GM21526 (cell line): Measurements from ENCODE around the gene CYP1A2.
"Not testable (repeated sequence)": the region's sequence is repeated elsewhere in the genome, so short reads cannot be mapped to it uniquely, and the experiment has no call there.

ENCODE experiments used
- ATAC-seq: cut with Tn5 transposase; IDR thresholded peaks from one replicate; pipeline ENCODE4 v1.9.1; 2021; ENCODE audit warnings: moderate library complexity; ENCODE audit not compliant: unreplicated experiment, low FRiP score

CYP1A2 gene

DNA sequence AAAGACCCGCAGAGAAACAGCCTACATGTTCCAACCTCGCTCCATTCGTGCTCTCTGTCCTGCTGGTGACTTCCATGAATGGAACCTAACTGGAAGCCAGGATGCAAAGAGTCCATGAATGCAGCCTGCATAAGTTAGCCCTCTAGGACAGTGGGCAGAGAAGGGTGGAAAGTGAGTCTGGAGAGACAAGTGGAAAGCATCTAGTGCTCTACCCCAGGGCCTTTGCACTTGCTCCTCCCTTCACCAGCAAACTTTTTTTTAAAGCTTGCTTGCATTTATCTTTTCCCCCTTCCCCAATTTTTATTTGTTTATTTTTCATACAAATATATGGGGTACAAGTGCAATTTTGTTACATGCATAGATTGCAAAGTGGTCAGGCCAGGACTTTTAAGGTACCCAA is 15.4 kb upstream of the CYP1A2 start:
- ATAC-seq = no peak

DNA sequence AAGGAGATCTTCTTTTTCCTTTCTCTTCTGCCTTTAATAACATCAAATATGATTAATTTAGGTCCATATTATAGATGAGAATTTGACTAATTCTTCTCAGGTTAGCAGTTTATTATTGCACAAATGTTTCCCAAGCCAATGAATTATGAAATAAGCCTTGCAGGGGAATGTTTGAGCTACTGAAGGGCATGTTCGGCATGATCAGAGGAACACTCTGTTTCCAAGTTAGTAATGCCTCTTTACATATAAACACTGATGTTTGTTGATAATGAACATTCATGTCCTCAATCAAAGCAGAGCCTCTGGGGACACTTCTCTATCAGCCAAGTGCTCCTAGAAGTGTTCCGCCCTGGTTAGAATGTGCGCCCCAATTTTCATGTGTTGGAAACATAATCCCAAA is 13.3 kb upstream of the CYP1A2 start:
- ATAC-seq = no peak

DNA sequence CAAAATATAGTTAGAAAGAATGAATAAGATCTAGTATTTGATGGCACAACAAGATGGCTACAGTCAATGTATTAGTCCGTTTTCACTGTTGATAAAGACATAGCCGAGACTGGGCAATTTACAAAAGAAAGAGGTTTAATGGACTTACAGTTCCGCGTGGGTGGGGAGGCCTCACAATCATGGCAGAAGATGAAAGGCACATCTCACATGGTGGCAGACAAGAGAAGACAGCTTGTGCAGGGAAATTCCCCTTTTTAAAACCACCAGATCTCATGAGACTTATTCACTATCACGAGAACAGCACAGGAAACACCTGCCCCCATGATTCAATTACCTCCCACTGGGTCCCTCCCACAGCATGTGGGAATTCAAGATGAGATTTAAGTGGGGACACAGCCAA is 10.4 kb upstream of the CYP1A2 start:
- not testable (repeated sequence) for ATAC-seq

DNA sequence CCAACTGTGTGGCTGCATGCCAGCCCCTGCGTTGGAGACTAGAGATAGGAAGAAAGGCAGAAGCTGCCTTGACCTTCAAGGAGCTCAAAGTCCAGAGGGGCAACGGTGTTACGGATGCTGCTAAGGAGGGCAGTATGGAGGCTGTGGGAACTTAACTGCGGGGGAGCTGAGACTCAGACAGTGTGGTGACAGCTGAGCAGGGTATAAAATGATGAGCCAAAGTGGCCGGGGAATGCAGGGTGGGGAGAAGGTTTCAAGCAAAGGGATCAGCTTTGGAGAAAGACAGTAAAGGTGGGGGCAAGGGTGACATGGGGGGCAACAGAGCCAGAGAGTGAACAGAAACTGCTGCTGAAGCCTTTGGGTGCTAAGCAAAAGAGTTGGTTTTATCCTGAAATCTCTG is 6.2 kb upstream of the CYP1A2 start:
- no peak for ATAC-seq

DNA sequence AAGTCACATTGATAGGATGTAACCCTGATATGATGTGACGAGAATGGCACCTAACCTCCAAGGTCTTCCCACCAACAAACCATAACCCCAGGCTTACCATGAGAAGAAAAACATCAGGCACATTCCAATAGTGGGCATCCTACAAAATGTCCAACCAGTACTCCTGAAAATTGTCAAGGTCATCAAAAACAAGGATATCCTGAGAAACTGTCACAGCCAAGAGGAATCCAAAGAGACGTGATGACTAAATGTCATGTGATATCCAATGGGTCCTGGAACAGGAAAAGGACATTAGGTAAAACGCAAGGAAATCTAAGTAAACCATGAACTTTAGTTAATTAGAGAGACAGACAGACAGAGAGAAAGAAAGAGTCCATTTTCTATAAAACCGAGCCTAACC is 2.3 kb upstream of the CYP1A2 start:
- no peak for ATAC-seq

DNA sequence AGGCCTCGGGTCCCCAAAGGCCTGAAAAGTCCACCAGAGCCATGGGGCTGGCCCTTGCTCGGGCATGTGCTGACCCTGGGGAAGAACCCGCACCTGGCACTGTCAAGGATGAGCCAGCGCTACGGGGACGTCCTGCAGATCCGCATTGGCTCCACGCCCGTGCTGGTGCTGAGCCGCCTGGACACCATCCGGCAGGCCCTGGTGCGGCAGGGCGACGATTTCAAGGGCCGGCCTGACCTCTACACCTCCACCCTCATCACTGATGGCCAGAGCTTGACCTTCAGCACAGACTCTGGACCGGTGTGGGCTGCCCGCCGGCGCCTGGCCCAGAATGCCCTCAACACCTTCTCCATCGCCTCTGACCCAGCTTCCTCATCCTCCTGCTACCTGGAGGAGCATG is 1.2 kb downstream of the CYP1A2 start:
- no peak for ATAC-seq

DNA sequence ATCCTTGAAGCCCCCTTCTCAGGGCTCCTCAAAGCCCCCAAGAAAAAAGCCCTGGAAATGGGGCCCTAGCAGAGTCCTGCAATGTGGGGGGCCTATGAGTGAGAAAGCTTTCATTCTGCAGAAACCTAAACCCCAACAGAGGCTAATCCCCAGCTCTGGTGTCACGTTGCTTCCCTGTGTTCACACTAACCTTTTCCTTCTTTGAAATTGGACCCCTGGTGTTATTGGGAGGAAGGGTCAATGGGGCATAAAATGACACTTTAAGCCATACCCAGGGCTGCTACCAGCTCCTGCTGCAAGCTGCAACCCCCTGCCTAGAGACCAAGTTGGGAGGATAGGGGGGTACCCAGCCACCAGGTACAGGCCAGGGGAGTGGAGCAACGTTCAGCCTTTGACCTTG is 2.1 kb downstream of the CYP1A2 start:
- ATAC-seq = no peak

DNA sequence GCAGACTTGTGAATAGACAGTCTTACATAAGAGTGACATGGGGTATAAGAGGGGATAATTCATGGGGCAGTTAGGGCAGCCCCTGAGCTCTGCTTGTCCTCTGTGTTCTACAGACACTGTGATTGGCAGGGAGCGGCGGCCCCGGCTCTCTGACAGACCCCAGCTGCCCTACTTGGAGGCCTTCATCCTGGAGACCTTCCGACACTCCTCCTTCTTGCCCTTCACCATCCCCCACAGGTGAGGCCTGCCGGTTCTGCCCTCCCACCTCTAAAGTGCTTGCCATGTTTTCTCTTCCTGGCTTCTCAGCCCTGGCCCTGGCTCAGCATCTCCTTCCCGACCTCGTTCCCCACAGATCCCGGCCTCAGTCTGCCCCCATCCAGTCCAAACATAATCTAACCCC is 3.4 kb downstream of the CYP1A2 start:
- ATAC-seq = no peak

DNA sequence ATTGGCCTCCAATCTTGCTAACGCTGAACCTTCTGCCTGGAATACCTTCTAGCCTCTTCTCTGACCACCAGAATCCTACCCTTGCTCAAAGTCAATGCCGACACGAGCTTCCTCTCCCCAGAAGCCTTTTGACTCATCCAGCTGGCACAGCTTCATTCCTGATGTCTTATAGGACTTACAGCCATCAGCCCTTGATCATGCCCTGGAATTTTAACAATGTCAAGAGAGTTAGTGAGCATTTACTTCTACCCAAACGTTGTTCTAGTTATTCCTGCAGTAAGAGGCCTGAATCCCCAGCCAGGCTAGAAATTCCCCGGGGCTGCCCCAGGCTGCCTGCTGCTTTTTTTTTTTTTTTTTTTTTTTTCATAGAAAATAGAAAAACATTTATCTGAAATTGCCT is 3.9 kb downstream of the CYP1A2 start:
- ATAC-seq = no peak

DNA sequence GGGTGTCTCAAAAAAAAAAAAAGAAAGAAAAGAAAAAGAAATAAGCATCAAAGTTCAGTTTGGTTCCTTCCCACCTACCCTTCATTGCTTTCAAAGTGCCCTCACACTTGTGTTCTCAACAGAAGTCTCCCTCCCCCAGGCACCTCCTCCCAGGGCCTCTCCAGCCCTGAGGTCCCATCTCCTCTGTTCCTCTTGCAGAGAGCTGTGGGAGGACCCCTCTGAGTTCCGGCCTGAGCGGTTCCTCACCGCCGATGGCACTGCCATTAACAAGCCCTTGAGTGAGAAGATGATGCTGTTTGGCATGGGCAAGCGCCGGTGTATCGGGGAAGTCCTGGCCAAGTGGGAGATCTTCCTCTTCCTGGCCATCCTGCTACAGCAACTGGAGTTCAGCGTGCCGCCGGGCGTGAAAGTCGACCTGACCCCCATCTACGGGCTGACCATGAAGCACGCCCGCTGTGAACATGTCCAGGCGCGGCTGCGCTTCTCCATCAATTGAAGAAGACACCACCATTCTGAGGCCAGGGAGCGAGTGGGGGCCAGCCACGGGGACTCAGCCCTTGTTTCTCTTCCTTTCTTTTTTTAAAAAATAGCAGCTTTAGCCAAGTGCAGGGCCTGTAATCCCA is 6.1 kb downstream of the CYP1A2 start:
- no peak for ATAC-seq

DNA sequence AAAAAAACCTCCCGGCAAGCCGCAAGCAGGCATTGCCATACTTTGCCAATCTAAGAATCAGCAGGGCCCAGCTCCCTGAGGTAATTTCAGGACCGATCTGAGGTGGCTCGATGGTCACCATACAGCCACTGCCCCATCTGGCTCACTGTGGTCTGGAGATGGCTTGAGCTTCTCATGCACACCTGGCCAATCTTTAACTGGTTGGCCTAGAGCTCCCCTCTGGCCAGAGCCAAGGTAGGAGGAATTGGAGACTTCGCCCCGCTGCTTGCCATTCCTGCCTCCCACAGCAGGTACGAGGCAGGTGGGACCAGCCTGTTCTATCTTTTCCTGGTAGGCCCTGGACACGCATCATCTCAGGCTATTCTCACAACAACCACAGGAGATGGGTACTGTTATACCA is 10.1 kb downstream of the CYP1A2 start:
- ATAC-seq = no peak

DNA sequence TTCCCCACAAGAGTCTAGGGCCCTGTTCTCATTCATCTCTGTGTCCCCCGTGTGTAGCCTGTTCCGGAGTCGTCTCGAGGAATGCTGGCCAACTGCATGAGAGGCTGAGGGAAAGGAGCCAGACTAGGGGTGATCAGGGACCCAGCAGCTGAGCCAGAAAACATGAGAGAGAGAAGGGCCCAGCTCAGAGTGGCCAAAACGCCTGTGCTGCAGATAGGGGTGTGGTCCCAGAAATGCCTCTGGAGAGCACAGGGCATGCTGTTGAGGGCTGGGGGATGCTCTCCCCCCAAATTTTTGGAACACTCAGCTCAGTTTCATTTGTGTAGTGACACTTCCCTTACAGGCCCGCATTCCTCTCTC is 14.1 kb downstream of the CYP1A2 start:
- ATAC-seq = no peak

DNA sequence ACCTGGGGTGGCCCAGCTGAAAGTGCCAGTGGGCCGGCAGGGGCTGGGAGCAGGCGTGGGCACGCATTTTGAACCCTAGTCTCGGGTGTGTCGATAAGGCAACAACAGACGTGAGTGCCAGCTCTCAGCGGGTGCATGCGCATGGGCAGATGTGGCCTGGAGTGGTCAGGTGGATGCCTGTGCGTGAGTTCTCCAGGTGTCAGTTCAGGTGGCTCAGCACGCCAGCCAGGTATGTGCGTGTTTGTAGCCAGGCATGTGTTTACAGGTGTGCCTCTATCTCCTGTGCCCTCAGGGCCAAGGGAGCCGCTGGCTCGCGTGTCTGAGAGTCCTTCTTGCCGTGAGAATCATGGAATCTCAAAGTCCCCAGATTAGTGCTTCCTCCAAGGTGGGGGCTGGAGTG is 14.8 kb downstream of the CYP1A2 start:
- no peak for ATAC-seq

DNA sequence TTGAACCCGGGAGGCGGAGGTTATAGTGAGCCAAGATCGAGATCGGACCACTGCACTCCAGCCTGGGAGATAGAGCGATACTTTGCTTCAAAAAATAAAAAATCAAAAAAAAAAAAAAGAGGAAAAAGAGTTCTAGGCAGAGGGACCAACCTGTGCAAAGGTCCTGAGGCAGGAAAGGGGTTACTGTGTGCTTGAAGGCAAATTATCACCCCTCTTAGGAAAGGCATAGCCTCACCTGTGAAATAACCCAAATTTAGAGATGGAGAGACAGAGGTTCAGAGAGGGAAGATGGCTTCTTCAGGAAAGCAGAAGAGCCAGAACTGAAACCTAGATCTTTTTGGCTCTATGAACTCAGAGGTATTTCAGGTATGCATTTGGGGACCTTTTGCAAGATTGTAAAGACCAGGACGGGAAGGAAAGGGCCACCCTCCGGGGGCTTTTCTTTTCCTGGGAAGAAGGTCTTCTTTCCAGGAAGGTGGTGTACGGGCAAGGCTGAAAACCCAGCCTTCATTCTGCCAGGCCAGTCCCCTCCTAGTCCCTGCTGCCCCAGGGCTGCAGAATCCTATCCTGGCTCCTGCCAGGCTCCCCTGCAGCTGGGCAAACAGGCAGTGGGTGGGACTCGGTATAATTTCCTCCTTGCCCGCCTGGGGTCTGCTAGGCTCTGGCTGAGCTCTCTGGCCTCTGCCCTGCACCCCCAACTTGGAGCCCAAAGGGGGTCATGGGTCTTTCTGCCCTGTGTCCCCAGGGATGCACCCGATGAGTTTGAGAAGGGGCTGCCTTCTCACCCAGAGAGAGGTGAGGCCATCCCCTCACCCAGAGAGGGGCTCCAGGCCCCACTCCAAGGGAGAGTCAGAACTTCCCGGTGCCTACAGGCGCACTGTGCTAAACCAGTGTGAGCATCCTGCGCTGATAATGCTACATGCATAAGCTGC is 18.8 kb downstream of the CYP1A2 start:
- ATAC-seq = no peak

DNA sequence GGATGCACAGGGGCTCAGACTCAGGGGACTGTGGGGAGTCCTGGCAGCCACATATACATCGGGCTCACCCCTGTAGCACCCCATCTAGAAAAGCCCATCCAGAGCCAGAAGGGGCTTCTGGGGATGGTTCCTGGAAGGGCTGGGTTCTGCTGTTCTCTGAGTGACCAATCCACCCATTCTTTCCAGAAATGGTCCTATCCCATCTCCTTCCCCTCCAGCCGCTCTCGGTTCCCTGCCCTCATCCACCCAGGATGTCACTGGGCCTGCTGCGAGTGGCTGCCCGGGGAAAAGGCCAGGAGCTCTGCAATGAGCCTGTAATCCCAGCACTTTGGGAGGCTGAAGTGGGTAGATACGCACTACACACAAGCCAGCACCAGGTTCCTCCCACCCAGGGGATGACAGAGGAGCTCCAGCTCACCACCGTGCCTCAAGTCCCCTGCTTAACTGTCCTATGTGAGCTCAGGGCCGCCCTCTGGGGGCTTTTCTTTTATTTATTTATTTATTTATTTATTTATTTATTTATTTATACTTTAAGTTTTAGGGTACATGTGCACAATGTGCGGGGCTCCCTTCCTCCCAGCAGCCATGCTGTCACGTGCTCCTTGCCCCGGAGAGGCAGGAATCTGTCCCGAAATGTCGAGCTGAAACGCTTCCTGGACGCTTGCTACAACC is 19.6 kb downstream of the CYP1A2 start:
- ATAC-seq = no peak

DNA sequence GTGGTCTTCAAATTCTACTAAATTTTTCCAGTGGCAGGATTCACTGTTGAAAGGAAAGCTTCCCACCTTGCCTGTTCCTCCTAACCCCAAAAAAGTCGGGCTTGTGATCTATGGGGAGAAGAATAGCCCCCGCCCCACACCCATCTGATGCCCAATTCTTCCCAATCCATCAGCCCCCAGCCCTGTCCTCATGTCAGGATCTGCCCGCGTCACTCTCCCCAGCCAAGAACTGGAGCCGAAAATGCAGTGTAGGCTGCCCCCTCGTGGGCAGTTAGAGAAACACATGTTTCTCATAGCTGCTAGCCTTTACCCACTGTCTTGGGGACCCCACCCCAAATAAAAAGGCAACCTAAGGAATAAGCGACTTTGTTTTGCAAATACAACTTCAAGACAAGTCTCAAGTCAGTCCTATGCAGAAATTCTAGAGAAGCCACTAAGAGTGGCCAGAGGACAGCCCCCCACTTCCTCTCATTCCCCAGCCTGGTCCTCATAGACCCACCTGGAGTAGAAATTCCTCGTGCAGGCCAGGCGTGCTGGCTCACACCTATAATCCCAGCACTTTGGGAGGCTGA is 20.2 kb downstream of the CYP1A2 start:
- ATAC-seq = no peak

DNA sequence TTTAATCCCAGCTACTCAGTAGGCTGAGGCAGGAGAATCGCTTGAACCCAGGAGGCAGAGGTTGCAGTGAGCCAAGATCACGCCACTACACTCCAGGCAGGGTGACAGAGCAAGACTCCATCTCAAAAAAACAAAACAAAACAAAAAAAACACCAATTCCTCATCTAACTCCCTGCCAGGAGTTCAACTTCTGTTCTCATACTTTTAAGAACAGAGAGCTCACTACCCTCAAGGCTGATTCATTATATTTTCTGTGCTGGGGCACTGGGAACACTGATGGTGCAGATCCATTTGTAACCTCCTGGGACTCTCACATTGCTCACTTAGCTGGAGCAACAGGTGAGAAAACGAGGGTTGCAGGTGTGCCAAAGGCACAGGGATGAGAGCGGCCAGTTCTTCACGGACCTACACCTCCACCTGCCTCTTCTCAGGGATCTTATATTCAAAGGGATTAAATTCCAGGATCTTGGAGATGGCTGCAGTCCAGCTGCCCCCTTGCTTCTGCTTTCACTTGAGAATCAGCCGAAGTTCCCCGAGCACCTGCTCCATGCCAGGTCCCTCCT is 20.9 kb downstream of the CYP1A2 start:
- no peak for ATAC-seq

DNA sequence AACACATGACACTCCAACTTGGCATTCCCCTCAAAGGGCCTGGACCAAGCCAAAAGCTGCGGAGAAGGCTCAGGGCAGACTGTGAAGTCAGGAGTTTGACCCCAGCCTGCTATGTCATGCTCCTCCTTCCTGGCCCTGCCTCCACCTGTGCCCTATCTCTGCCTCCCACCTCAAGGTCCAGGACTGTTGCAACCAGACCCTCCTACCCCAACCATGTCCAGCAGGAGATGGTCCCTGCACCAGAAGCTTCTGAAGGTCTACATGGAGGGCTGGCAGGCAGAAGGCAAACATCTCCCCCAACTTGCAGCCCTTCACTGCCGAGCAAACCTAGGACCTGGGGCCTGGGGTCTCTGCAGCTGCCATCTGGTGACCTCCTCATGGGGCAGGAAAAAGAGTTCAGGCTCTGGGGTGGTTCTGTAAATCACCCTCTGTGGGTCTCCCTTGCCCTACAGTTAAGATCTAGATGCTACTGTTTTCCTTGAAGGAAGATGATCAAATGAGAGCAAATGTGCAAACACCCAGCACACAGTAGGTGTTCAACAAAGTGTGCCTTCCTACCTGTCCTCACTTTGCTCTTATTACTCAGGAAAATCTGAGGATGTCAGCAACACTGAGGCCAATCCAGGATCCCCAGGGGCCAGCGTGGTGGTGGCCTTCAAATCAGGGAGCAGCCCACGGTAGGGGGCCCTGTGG is 21.7 kb downstream of the CYP1A2 start:
- ATAC-seq = no peak

DNA sequence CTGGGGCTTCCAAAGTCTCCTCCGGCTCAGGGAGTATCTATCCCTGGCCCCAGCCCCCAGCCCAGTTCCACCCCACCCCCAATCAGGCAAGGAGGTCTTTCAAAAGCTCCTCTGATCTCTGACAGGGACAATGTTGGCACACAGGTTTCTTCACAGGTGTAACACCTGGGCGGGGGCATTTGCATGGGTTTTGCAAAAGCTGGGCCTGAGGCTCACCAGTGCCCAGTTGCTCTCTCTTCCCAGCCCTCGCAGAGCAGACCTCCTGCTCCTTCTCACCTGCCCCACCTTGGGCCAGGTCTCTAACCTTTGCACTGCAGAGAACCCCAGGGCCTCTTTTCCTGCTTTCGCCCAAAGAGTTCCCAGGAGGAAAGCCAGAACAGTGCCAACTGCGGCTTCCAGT is 24.7 kb downstream of the CYP1A2 start:
- no peak for ATAC-seq

DNA sequence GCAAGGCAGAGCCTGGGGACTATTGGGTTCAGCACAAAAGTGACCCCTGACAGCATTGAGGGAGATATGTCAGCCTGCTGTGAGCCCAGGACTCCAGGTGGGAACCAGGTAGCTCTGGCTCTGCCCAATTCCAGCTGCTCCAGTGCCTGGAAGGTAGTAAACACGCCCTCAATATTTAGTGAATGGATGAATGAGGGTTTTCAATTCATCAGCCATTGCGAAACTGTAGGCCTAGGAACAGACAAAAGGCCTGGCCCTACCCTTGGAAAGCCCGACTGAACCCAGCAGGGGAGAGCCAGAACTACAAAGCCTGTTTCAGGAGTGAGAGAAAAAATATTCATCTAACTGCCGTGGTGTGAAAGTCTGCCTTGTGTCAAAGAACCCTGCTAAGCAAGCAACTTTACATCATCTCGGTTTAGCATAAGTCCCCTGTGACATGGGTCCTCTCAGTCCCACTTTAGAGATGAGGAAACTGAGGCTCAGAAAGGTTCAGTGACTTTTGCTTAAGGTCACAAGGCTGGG is 25.1 kb downstream of the CYP1A2 start:
- no peak for ATAC-seq
